K562 (cell line): Measurements from ENCODE around the gene RASGRP2. TPM values are rescaled to one million over a fixed set of nuclear protein-coding genes. Genes with fewer than 3 reads are reported as not detected.

Experiments
- ADNP ChIP-seq: fragments of 200-800 bp; sonication (Bioruptor generic); IDR thresholded peaks from 2 replicates; pipeline ENCODE4 v1.6.1; 2016; ENCODE audit warnings: missing genetic modification characterization, missing compliant biosample characterization
- FOSL1 ChIP-seq: fragments of 200-800 bp; sonication (Bioruptor generic); conservative IDR thresholded peaks from 2 replicates; pipeline ENCODE4 v1.6.1; 2016; ENCODE audit warnings: missing genetic modification characterization, missing compliant biosample characterization
- JUNB ChIP-seq: fragments of 450-650 bp; formaldehyde crosslinking; conservative IDR thresholded peaks from 2 replicates; pipeline ENCODE4 v1.4.0; 2020; ENCODE audit warnings: mild to moderate bottlenecking
- KDM2B ChIP-seq: fragments of 250-450 bp; sonication (Bioruptor Pico); IDR thresholded peaks from 2 replicates; pipeline ENCODE4 v1.8.0; 2021; ENCODE audit warnings: mild to moderate bottlenecking, moderate library complexity
- MAX ChIP-seq: sonication (generic); formaldehyde crosslinking; IDR thresholded peaks from 2 replicates; pipeline ENCODE4 v1.9.0; 2022; ENCODE audit warnings: mild to moderate bottlenecking, missing genetic modification reagents
- SIN3B ChIP-seq: fragments of 450-650 bp; IDR thresholded peaks from 2 replicates; pipeline ENCODE4 v1.6.1; 2017; ENCODE audit warnings: low read depth, mild to moderate bottlenecking, moderate library complexity
- SMARCC2 ChIP-seq: fragments of 450-650 bp; IDR thresholded peaks from 2 replicates; pipeline ENCODE4 v1.6.1; 2017; ENCODE audit warnings: antibody characterized with exemption, moderate library complexity, mild to moderate bottlenecking, low read depth
- TEAD1 ChIP-seq, 2 experiments: fragments of 450-650 bp in 1 of 2; sonication (generic) in 1 of 2; formaldehyde crosslinking; IDR thresholded peaks; 2 replicates each; pipeline versions ENCODE4 v1.4.0 to v1.8.0; 2020 to 2022; ENCODE audit warnings: mild to moderate bottlenecking in 2 of 2, missing genetic modification reagents in 1 of 2
- U2AF1 ChIP-seq: fragments of 200-400 bp; formaldehyde crosslinking; optimal IDR thresholded peaks from 2 replicates; pipeline ENCODE3; 2017; ENCODE audit warnings: mild to moderate bottlenecking, low read depth, low read length, moderate library complexity
- VEZF1 ChIP-seq: fragments of 200-800 bp; sonication (Bioruptor generic); IDR thresholded peaks from 2 replicates; pipeline ENCODE4 v1.6.1; 2017; ENCODE audit warnings: missing genetic modification characterization, missing compliant biosample characterization
- ZBTB40 ChIP-seq, 2 experiments: fragments of 450-650 bp in 1 of 2; sonication (generic) in 1 of 2; formaldehyde crosslinking in 1 of 2; IDR thresholded peaks; 2 replicates each; pipeline versions ENCODE4 v1.7.1 to v1.9.0; 2016 to 2022; ENCODE audit warnings: inconsistent platforms in 1 of 2, mild to moderate bottlenecking in 1 of 2, missing genetic modification reagents in 1 of 2
- ZBTB49 ChIP-seq: sonication (generic); formaldehyde crosslinking; IDR thresholded peaks from 2 replicates; pipeline ENCODE4 v1.8.0; 2022; ENCODE audit warnings: missing genetic modification reagents, mild to moderate bottlenecking, borderline replicate concordance
- ZNF197 ChIP-seq: fragments of 200-800 bp; sonication (Bioruptor generic); IDR thresholded peaks from 2 replicates; pipeline ENCODE4 v1.6.1; 2016; ENCODE audit warnings: low read depth, missing genetic modification characterization, missing compliant biosample characterization
- polyA plus RNA-seq, 8 experiments: library from polyadenylated mRNA; depleted of rRNA in 4 of 8; stranded (reverse) in 5 of 8; unstranded in 3 of 8; fragments of >200 nt; fragmentation: Nextera tagmentation in 2 of 8; fragmentation: Illumina TruSeq in 1 of 8; extraction: Ambion mirVana in 2 of 8; extraction: Trizol in 1 of 8; gene quantifications; 2 replicates each; pipeline versions ENCODE4 v1.2.1 to v1.2.3, GENCODE V29; 2011 to 2014; ENCODE audit warnings: inconsistent platforms in 1 of 8, missing spikeins in 1 of 8
- total RNA-seq, 7 experiments: library from RNA; depleted of rRNA in 6 of 7; stranded (reverse); fragments of >200 nt in 6 of 7; fragmentation: Illumina TruSeq in 2 of 7; extraction: Trizol in 2 of 7; gene quantifications; 2 replicates each; pipeline versions ENCODE4 v1.2.1 to v1.2.3, GENCODE V29; 2011 to 2021; ENCODE audit warnings: low replicate concordance in 1 of 7

The RASGRP2 gene
- total and polyA plus RNA-seq, 9 of the 15 experiments (the other 6 are each of a cell fraction or from before 2014, with no cell fraction given), result 0.87 to 22.7 (median 5.5) TPM

GRCh38 chr11:64777449-64778222 lies 33.7 kb upstream of the RASGRP2 start (continued):
- TF ChIP-seq ZBTB40 (IDR thresholded peaks at IDR 0.05), result peak; percentile 53; the same call in 1 of the 2 replicates
- no peak for TF ChIP-seq ZBTB40 (CRISPR knock-in tag; IDR thresholded peaks at IDR 0.05)
- peak; percentile 23; the same call in 1 of the 2 replicates for TF ChIP-seq FOSL1 (tag)
- no peak for TF ChIP-seq ZNF197 (CRISPR knock-in tag)
- TF ChIP-seq TEAD1 (CRISPR knock-in tag; IDR thresholded peaks at IDR 0.05), result no peak
- TF ChIP-seq JUNB (CRISPR knock-in tag), result no peak
- TF ChIP-seq KDM2B, result no peak
- TF ChIP-seq SIN3B, result no peak
- 0 out of 2 replicates have a peak, but pooled peaks have one; percentile 37 for TF ChIP-seq MAX (CRISPR knock-in tag)
- no peak for TF ChIP-seq ADNP (tag)
- TF ChIP-seq VEZF1, result peak; percentile 79
- TF ChIP-seq U2AF1, result no peak
- no peak for TF ChIP-seq ZBTB49 (CRISPR knock-in tag)
- no peak for TF ChIP-seq SMARCC2
